ENCODE results near the gene VPS26C. TPM values are rescaled to one million over a fixed set of nuclear protein-coding genes. Genes with fewer than 3 reads are reported as not detected.
"Not testable (repeated sequence)": the region's sequence is repeated elsewhere in the genome, so short reads cannot be mapped to it uniquely, and the experiment has no call there.

VPS26C gene
- total and polyA plus RNA-seq, 2 of the 13 experiments (the other 11 are each of a cell fraction or from before 2014, with no cell fraction given), result 30.3 to 39.7 TPM

- in situ Hi-C loops (cut with HindIII; ENCODE audit: extremely low pct_ligation_motif_present, low pct_unique_long_range_greater_than_20kb); ATAC-seq: not testable (repeated sequence)
Measured at GRCh38 chr21:37282602-37283001, 15.5 kb upstream of the VPS26C start.

GRCh38 chr21:37281993-37282392 lies 14.9 kb upstream of the VPS26C start:
- H3K4me3 ChIP-seq (replicated peaks in 1 of 3; ENCODE audit: insufficient read depth in 1 of 3, low read depth in 2 of 3, low read length in 3 of 3), result no peak overlapping the region
- peaks cover 8% of the 10 kb centered on the region; the same call in 1 of the 2 replicates for H3K4me1 ChIP-seq (ENCODE audit: insufficient read depth, low read length)
- ATAC-seq, result peak; percentile 92
- POLR2A ChIA-PET, result interaction anchor here (1.4 kb wide), 1 partner anchor 14 kb away, joined by 4 read pairs; the partner anchor contains the start of gene VPS26C
- CTCF ChIA-PET (ENCODE audit: low intra/inter-chr PET ratio, low total read pairs), result no interaction called here
- WGBS (ENCODE audit: low lambda C conversion rate), result 20% methylated on average over 4 of the region's 16 CpGs
- no peaks in the 10 kb centered on the region for H3K79me2 ChIP-seq (ENCODE audit: insufficient read depth, low read length)
- intact Hi-C loops (cut with micrococcal nuclease; ENCODE audit: unreplicated experiment), result no loop called here
- no peak for DNase-seq (ENCODE audit: low spot score)
- no peak for FAIRE-seq
- in situ Hi-C loops (cut with HindIII; ENCODE audit: extremely low pct_ligation_motif_present, low pct_unique_long_range_greater_than_20kb), result no loop called here
- no TSS peak for BruUV-seq (replicated peaks)
- H2AFZ ChIP-seq (ENCODE audit: low read length), result no peak overlapping the region
- H3K4me2 ChIP-seq (ENCODE audit: low read depth, low read length), result peak overlapping the region; percentile 41; the same call in 1 of the 2 replicates
- H3K9me3 ChIP-seq (ENCODE audit: low read length), result no peaks in the 10 kb centered on the region
- H3K27ac ChIP-seq (ENCODE audit: extremely low read length, insufficient read depth, low read length), result no peak overlapping the region
- H4K20me1 ChIP-seq (ENCODE audit: insufficient read depth, low read length), result no peaks in the 10 kb centered on the region
- H3K9ac ChIP-seq (ENCODE audit: insufficient read depth, low read depth, low read length), result no peak overlapping the region
- H3K36me3 ChIP-seq (replicated peaks in 1 of 2; ENCODE audit: control insufficient read depth in 1 of 2, insufficient read depth in 2 of 2, low read length in 2 of 2), result no peaks in the 10 kb centered on the region
- TF ChIP-seq MAFF (IDR thresholded peaks at IDR 0.05; ENCODE audit: low read depth, low read length) (no peak), MYPOP (CRISPR knock-in tag; IDR thresholded peaks at IDR 0.05) (0 out of 2 replicates have a peak, but pooled peaks have one; percentile 17)
- peaks cover 0 to 13% of the 10 kb centered on the region in 2 experiments; a peak in 2 of 5 replicates for H3K27me3 ChIP-seq (ENCODE audit: control insufficient read depth in 1 of 2, insufficient read depth in 2 of 2, low read length in 2 of 2)

More at GRCh38 chr21:37282602-37283001, 15.5 kb upstream of the VPS26C start:
- H3K27ac ChIP-seq (ENCODE audit: extremely low read length, insufficient read depth, low read length); H3K4me1 ChIP-seq (ENCODE audit: insufficient read depth, low read length); H3K4me2 ChIP-seq (ENCODE audit: low read depth, low read length); H4K20me1 ChIP-seq (ENCODE audit: insufficient read depth, low read length); H3K9ac ChIP-seq (ENCODE audit: insufficient read depth, low read depth, low read length); CTCF ChIA-PET (ENCODE audit: low intra/inter-chr PET ratio, low total read pairs); H2AFZ ChIP-seq (ENCODE audit: low read length); DNase-seq (ENCODE audit: low spot score); FAIRE-seq; H3K79me2 ChIP-seq (ENCODE audit: insufficient read depth, low read length); H3K4me3 ChIP-seq (replicated peaks in 1 of 3; ENCODE audit: insufficient read depth in 1 of 3, low read depth in 2 of 3, low read length in 3 of 3); H3K9me3 ChIP-seq (ENCODE audit: low read length); H3K36me3 ChIP-seq (replicated peaks in 1 of 2; ENCODE audit: control insufficient read depth in 1 of 2, insufficient read depth in 2 of 2, low read length in 2 of 2); BruUV-seq (replicated peaks); intact Hi-C loops (cut with micrococcal nuclease; ENCODE audit: unreplicated experiment): not testable (repeated sequence)
- TF ChIP-seq NFYB (CRISPR knock-in tag; IDR thresholded peaks at IDR 0.05), result peak; percentile 19; the same call in 1 of the 2 replicates
- TF ChIP-seq NFYC (CRISPR knock-in tag; IDR thresholded peaks at IDR 0.05), result 0 out of 2 replicates have a peak, but pooled peaks have one; percentile 18
- POLR2A ChIA-PET, result interaction anchor here (0.7 to 1.4 kb wide), 2 partner anchors 15 kb away, joined by 3 to 4 read pairs; partner anchors contain the start of gene VPS26C
- 29% methylated on average over 9 of the region's 10 CpGs for WGBS (ENCODE audit: low lambda C conversion rate)
- peaks cover 0 to 13% of the 10 kb centered on the region in 2 experiments; a peak in 2 of 5 replicates for H3K27me3 ChIP-seq (ENCODE audit: control insufficient read depth in 1 of 2, insufficient read depth in 2 of 2, low read length in 2 of 2)

Data from HepG2 (cell line).